Stimulated activated CD4-positive, alpha-beta T cell treated with anti-CD3 and anti-CD28 coated beads, Interleukin-12 subunit alpha, Interleukin-12 subunit beta, amount 100 ng/mL, for 4 hours (primary cell): ENCODE data around the gene ESYT2.

ENCODE experiments used
- DNase-seq: peaks from one replicate; pipeline ENCODE4 v3.0.0-alpha.2; 2020

The ESYT2 gene

GRCh38 chr7:158765020-158765419, 64.3 kb downstream of the ESYT2 start:
- no peak for DNase-seq

DNA sequence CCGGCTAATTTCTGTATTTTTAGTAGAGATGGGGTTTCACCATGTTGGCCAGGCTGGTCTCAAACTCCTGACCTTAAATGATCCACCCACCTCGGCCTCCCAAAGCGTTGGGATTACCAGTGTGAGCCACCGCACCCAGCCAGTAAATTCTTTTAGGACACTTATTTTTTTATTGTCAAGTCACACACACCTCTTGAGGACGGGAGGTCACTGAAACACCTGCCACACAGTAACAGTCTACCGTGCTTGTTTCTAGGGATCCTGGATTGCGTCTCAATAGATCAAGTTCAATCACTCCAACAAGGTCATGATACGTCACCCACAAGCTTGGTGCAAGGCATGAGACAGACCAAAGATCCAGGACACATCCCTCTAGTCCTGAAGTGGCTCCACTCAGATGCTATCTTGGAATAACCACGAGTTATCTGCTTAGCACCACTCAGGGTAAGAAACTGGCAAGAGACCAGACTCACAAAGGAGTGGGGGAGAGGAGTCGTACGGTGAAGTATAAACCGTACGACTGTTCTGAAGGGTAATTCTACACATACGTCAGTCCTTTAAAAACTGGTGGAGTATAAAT, 65.8 kb downstream of the ESYT2 start:
- no peak for DNase-seq

DNA sequence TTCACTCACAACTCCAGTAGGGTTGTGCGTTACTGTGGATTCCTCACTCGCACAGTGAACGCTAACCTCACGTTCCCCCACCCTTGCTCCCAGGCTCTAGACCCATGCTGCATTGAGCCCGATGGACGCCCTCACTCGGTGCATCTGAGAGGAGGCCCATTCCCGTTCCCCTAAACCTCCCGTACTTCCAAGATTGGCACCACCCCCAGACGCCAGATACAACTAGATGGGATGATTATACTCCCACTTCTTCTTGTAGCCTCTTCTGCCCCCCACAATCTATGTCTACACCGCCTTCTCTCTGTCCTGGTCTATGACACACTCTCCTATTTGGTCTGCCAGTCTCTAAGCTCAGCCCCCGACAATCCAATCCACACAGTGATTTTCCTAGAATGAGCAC, 67.4 kb downstream of the ESYT2 start:
- DNase-seq = no peak

DNA sequence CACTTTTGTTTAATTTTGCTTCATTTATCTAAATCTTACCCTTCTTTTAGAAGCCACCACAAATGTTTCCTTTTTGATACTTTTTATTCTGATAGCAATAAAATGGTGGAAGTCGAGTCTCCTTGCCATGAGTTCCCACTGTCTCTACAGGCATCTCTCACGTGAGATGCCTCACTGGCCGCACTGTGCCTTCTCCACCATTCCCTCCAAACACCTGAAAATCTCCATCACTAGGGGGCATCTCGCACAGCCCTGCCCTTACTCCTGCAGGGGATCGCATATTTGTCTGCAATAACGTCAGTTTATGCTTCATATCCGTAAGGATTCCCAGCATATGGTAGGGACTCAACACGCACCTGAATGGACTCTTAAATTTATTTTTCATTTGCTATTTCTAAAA, 68.4 kb downstream of the ESYT2 start:
- no peak for DNase-seq

GRCh38 chr7:158760445-158760764, 68.9 kb downstream of the ESYT2 start:
- DNase-seq = no peak

- DNase-seq = no peak
Measured at GRCh38 chr7:158759749-158760444, 69.4 kb downstream of the ESYT2 start.

DNA sequence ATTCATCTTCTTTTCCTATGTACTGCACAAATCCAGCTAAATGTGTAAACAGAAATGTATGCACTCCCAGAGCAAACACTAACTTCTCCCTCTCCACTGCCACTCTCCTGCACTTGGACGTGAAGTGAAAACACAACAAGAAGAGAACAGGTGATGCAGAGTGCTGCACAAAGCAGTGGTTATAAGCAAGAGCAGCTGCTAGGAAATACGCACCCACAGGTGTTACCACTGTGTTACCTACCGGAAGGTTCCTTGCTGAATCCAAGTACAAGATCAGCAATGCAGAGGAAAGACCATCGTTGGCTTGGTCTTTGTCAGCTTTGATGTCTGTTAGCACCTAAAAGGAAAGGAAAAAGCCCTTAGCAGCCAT, 70.1 kb downstream of the ESYT2 start:
- DNase-seq = no peak

DNA sequence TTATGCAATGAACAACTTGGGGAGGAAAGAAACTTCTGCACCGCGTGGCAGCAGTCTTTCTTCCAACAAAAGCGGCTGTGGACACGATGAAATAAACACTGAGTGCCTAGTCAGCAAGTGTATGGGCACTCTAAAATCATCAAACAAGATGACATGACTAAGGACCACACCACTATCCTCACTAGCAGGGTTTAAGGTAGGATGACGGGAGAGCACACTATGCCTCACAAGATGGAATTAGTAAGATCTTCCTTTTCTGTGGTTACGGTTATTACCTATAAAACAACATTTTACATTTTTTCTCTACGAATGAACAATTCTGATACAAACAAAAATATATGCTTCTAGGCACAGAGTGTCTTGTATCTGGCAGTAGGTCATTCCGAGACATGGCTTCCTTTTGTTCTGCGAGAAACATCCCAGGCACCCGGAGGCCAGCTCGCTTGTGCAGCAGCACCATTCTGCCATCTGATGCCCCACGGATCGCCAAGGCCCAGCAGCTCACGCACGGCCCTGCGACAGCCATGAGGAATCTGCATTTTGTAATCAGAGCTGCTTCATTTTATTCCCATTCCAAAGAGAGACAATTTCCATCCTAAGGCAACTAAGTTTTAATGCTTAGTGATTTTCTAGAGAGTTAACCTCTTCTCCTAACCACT, 70.6 kb downstream of the ESYT2 start:
- no peak for DNase-seq

DNA sequence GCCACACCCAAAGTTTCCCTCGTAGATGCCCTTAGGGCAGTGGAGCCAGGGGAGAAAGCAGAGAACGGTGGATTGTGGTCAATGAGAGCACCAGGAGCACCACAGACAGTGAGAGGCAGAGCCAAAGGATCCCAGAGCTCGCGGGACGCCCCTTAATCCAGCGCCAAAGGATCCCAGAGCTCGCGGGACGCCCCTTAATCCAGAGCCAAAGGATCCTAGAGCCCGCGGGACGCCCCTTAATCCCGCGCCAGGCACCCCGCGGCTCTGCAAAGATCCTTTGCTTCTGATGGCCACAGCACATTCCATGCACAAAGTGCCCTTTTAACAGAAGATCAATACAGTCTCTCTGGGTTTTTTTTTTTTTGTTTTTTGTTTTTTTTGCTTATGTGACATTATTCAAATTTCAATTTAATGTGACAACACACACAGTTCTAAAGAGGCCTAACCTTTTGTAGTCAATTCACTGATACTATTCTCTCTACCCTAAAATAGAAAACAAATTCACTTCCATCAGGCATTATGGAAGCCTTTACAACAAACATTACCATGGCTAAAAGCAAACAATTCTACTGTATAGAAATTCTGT, 71.8 kb downstream of the ESYT2 start:
- no peak for DNase-seq

DNA sequence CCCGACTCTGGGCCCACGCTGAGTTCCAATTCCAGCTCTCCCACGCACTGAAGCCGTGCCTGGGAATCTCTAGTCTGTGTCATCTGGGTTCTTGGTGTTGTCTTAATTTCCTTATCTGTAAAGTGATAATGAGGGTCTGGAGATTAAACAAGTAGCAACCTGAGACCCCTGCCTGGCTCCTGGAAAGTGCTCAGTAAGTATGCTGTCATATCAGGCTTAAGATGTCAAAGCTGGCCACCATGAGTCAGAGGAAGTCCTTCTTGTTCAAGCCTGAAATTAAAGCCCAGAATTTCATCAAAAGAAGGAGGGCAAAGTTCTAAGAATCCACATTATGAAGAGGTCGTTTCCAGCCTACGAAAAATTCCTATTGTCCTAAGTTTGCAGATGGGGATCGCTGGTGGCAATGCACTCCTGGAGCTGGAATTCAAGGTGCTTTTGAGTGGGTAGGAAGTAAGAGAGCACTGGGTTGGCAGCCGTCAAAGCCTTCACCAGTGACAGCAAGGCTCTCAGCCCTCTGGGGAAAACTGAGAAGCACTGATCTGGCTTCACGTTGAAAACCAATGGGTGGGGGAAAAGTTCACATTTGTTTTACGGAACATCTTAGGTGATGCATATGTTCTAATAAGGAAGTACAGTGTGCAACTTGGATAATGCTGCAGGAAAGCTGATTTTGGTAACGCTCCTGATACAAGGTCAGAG, 74.4 kb downstream of the ESYT2 start:
- no peak for DNase-seq

DNA sequence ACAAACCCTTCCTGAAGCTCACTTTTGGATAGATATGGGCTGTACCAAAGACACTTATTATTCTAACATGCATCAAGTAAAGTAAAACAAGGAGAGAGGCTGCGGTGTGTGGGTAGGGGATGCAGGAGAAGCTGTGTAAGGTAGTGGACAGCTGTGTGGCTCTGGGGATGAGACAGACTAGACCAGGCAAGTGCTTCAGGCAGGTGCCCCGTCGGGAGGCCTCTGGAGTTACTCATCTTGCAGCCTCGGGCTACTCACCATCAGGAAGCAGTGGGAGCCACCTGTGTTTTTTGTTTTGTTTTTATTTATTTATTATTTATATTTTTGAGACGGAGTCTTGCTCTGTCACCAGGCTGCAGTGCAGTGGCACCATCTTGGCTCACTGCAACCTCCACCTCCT, 75.4 kb downstream of the ESYT2 start:
- DNase-seq = no peak

DNA sequence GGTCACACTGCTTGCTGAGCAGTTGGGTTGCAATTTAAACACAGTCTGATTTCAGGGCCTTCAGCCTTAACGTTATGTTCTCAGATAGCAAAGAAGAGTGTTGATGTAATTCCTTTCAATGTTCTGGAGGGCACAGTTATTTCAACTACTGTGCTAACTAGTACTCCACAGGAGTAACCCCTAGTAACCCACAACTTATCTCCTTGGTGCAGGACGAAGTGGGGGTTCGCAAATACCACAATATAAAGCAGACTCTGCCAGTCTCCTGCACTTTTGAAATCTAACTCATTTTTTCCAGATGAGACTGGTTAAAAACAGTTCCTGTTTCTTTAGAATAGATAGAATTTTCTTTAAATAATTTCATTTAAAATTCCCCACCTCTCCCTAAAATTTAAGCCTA, 77.6 kb downstream of the ESYT2 start:
- no peak for DNase-seq

DNA sequence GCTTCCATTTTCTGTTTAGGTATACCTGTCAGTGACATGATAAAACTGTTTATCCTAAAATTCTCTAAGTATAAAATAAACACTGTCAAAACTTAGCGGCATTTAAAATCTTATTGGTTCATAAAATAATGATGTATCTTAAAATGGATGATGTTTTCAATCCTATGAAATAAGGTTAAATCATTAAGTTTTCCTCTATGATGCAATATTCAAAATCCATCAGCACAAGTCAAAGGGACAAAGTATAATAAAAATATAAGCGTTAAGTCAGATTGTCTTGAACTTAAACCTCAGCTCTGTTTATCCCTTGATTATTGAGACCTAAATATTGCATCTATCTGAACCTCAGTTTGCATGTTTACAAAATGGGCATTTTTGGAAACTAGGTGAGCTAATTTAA, 78.1 kb downstream of the ESYT2 start:
- DNase-seq = no peak

GRCh38 chr7:158750702-158751101, 78.6 kb downstream of the ESYT2 start:
- DNase-seq = no peak

- DNase-seq = no peak
Measured at GRCh38 chr7:158749396-158749795, 79.9 kb downstream of the ESYT2 start.

DNA sequence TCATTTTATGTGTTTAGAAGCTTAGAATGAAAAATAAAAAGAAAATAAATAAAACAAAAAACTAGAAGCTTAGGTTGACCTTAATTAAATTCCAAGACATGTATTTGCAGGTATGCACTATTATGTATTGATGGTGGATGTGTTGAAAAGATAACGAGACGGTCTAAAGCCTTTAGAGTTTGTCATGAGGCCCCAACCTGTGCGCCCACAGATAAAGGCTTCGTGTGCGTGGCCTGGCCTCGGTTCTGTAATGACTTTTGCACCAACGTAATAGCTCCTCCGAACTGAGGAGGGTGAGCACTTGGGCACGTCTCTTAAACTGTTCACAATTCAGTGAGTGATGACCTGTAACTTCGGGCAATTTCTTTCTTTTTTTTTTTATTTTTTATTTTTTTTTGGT, 81.0 kb downstream of the ESYT2 start:
- no peak for DNase-seq

DNA sequence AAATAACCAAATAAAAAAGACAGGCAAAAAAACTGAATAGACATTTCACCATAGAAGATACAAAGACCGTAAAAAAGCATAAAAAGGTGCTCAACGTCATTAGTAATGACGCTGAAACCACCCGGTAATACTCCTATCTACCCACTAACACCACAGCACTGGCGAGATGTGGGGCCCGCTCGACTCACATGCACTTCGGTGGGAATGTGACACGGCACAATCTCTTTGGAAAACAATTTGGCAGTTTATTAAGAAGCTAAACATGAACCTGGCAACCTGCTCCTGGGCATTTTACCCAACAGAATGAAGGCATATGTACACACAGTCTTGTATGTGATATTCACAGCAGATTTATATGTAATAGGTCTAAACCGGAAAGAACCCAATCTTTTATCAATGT, 81.9 kb downstream of the ESYT2 start:
- DNase-seq = no peak

- DNase-seq = no peak
Measured at GRCh38 chr7:158746957-158747356, 82.4 kb downstream of the ESYT2 start.

GRCh38 chr7:158745057-158745715, 84.1 kb downstream of the ESYT2 start:
- no peak for DNase-seq

- DNase-seq = no peak
Measured at GRCh38 chr7:158744070-158744469, 85.2 kb downstream of the ESYT2 start.

DNA sequence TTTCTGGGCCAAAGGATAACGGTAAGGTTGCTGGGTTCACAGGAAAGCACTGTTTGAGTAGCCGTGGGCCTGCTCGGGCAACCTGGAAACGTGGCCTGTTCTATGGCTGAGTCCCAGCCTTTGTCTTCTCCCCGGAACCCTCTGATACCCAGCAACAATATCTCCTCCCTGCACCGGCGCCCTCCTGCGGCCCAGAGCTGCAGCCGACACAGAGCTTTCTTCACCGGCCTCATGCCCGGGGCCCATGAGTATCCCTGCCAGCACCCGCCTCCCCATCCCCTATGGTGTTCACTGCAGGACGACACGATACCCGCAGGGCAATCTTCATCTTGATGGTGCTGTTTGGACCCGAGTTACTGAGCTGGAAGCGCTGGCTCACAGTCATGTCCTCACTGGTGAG, 86.1 kb downstream of the ESYT2 start:
- no peak for DNase-seq

- no peak for DNase-seq
Measured at GRCh38 chr7:158742065-158742821, 87.1 kb downstream of the ESYT2 start.

GRCh38 chr7:158741294-158741666, 88.0 kb downstream of the ESYT2 start:
- DNase-seq = no peak
